OCI-LY1 (cell line): ENCODE measurements around the gene RRM2.
"Not testable (repeated sequence)": the region's sequence is repeated elsewhere in the genome, so short reads cannot be mapped to it uniquely, and the experiment has no call there.

Experiments used
- H2AFZ ChIP-seq: fragments of 200-600 bp; sonication (generic), shearing (Covaris generic); 2 replicates; pipeline ENCODE4 v1.6.0; 2014; ENCODE audit warnings: antibody characterized with exemption, mild to moderate bottlenecking, low read length
- H3F3A ChIP-seq: fragments of 200-600 bp; sonication (generic), shearing (Covaris generic); 2 replicates; pipeline ENCODE4 v1.6.0; 2014; ENCODE audit warnings: mild to moderate bottlenecking, antibody characterized with exemption, low read length, moderate library complexity; ENCODE audit not compliant: insufficient read depth
- H3K27ac ChIP-seq: fragments of 200-600 bp; sonication (generic); 2 replicates; pipeline ENCODE4 v1.5.1; 2014; ENCODE audit warnings: low read length, mixed run types, mild to moderate bottlenecking, low read depth; ENCODE audit not compliant: poor library complexity, severe bottlenecking
- H3K27me3 ChIP-seq: fragments of 200-600 bp; sonication (generic); 2 replicates; pipeline ENCODE4 v1.6.0; 2014; ENCODE audit warnings: antibody characterized with exemption, mild to moderate bottlenecking, low read length, moderate library complexity; ENCODE audit not compliant: insufficient read depth
- H3K36me3 ChIP-seq: fragments of 200-600 bp; sonication (generic); 2 replicates; pipeline ENCODE4 v1.6.1; 2014; ENCODE audit warnings: mild to moderate bottlenecking, antibody characterized with exemption, low read length, moderate library complexity, mixed read lengths; ENCODE audit not compliant: insufficient read depth
- H3K4me1 ChIP-seq: fragments of 200-600 bp; sonication (generic); 2 replicates; pipeline ENCODE4 v1.5.1; 2014; ENCODE audit warnings: mild to moderate bottlenecking, low read length, moderate library complexity; ENCODE audit not compliant: insufficient read depth, severe bottlenecking
- H3K4me2 ChIP-seq: fragments of 200-600 bp; sonication (generic), shearing (Covaris generic); 2 replicates; pipeline ENCODE4 v1.6.1; 2014; ENCODE audit warnings: low read length
- H3K4me3 ChIP-seq: fragments of 200-600 bp; sonication (generic); 2 replicates; pipeline ENCODE4 v1.5.1; 2014; ENCODE audit warnings: low read length, low read depth, mild to moderate bottlenecking, mixed read lengths; ENCODE audit not compliant: poor library complexity, severe bottlenecking
- H3K79me2 ChIP-seq: fragments of 200-600 bp; shearing (Covaris generic); 2 replicates; pipeline ENCODE4 v1.6.1; 2016; ENCODE audit warnings: mixed run types, low read length, mixed read lengths; ENCODE audit not compliant: insufficient read depth
- H3K9ac ChIP-seq: fragments of 200-600 bp; sonication (generic), shearing (Covaris generic); 2 replicates; pipeline ENCODE4 v1.6.1; 2014; ENCODE audit warnings: mild to moderate bottlenecking, low read length, mixed read lengths
- H3K9me2 ChIP-seq: fragments of 200-600 bp; sonication (generic), shearing (Covaris generic); 2 replicates; pipeline ENCODE4 v1.6.1; 2014; ENCODE audit warnings: low read depth, mild to moderate bottlenecking, low read length, mixed read lengths
- H3K9me3 ChIP-seq: fragments of 200-600 bp; shearing (Covaris generic); 2 replicates; pipeline ENCODE4 v1.6.1; 2014; ENCODE audit warnings: low read length, mixed read lengths
- H4K20me1 ChIP-seq: fragments of 200-600 bp; sonication (generic), shearing (Covaris generic); 2 replicates; pipeline ENCODE4 v1.6.0; 2016; ENCODE audit warnings: mild to moderate bottlenecking, low read length; ENCODE audit not compliant: insufficient read depth
- CTCF ChIP-seq: fragments of 200-600 bp; sonication (generic), shearing (Covaris generic); IDR thresholded peaks from 2 replicates; pipeline ENCODE4 v1.5.1; 2017; ENCODE audit warnings: mild to moderate bottlenecking, antibody characterized with exemption, low read length, moderate library complexity, mixed read lengths
- EZH2 ChIP-seq: fragments of 200-600 bp; sonication (generic), shearing (Covaris generic); IDR thresholded peaks from 2 replicates; pipeline ENCODE4 v1.8.0; 2017; ENCODE audit warnings: borderline replicate concordance, mixed run types, mild to moderate bottlenecking, antibody characterized with exemption, low read length, moderate library complexity, mixed read lengths

The RRM2 gene

GRCh38 chr2:10146366-10147005, 23.9 kb downstream of the RRM2 start:
- Histone ChIP-seq H2AFZ (no peak overlapping the region), H3K4me2 (no peak overlapping the region), H3K9ac (no peak overlapping the region), H3K79me2 (no peaks in the 10 kb centered on the region), H3K27me3 (no peaks in the 10 kb centered on the region), H3K4me3 (no peak overlapping the region), H3K4me1 (no peaks in the 10 kb centered on the region), H3F3A (no peaks in the 10 kb centered on the region), H3K27ac (no peak overlapping the region), H3K36me3 (peaks cover 24% of the 10 kb centered on the region), H4K20me1 (no peaks in the 10 kb centered on the region), H3K9me2 (no peaks in the 10 kb centered on the region), H3K9me3 (no peaks in the 10 kb centered on the region)
- TF ChIP-seq EZH2 (no peak), CTCF (no peak)

- not testable (repeated sequence) for H3F3A ChIP-seq, H3K9ac ChIP-seq, H4K20me1 ChIP-seq, H3K4me2 ChIP-seq, H3K9me2 ChIP-seq, H3K27ac ChIP-seq, H3K79me2 ChIP-seq, H2AFZ ChIP-seq, H3K4me3 ChIP-seq, H3K27me3 ChIP-seq, H3K4me1 ChIP-seq, H3K9me3 ChIP-seq
- peaks cover 20% of the 10 kb centered on the region for H3K36me3 ChIP-seq
Observed at GRCh38 chr2:10147050-10147660, 24.6 kb downstream of the RRM2 start.

DNA sequence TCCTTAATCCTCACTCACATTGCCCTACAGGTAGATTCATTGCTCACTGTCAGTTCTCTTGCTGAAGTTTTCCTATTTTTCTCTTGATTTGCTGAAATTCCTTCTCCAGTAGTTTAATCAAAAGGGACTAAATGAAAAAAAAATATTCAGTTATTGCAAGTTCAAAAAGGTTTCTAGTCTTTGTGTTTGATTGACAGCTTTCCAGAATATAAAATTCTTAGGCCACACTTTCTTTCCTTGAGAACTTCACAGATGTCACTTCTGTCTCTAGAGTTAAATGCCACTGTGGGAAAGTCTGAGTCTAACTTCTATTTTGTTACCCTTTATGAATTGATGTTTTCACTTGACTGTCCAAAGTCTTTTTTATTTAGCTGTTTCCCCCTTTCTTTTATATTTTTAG, 25.7 kb downstream of the RRM2 start:
- Histone ChIP-seq H3F3A (no peaks in the 10 kb centered on the region), H3K9me3 (no peaks in the 10 kb centered on the region), H2AFZ (no peak overlapping the region), H3K79me2 (no peaks in the 10 kb centered on the region), H4K20me1 (no peaks in the 10 kb centered on the region), H3K27me3 (no peaks in the 10 kb centered on the region), H3K4me3 (no peak overlapping the region), H3K4me2 (no peak overlapping the region), H3K36me3 (peaks cover 20% of the 10 kb centered on the region), H3K4me1 (no peaks in the 10 kb centered on the region), H3K27ac (no peak overlapping the region), H3K9me2 (no peaks in the 10 kb centered on the region), H3K9ac (no peak overlapping the region)
- TF ChIP-seq CTCF = no peak
- TF ChIP-seq EZH2 = no peak

DNA sequence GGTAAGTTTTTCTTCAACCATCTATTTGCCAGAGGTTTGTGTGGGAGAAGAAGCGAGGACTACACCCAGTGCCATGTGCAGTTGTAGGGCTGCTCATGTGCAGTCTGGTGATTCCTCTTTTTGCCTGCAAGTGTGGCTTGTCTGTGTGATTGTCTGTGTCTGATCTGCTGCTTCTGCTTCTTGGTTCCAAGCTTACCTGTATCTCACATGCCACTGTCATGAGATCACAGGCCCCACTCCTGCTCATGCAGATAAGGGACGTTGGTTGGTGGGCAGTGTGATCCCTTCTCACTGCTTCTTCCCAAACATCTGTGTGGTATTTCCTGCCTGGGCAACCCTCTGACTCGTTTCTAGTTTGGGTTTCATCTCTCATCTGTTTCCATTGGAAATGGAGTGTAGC, 27.1 kb downstream of the RRM2 start:
- no peak overlapping the region for H3K4me2 ChIP-seq
- H3K9me3 ChIP-seq = no peaks in the 10 kb centered on the region
- no peaks in the 10 kb centered on the region for H3K4me1 ChIP-seq
- H3K79me2 ChIP-seq = no peaks in the 10 kb centered on the region
- H3K36me3 ChIP-seq = peaks cover 20% of the 10 kb centered on the region
- no peaks in the 10 kb centered on the region for H4K20me1 ChIP-seq
- no peak for TF ChIP-seq EZH2
- H2AFZ ChIP-seq = no peak overlapping the region
- H3K4me3 ChIP-seq = no peak overlapping the region
- no peaks in the 10 kb centered on the region for H3K9me2 ChIP-seq
- H3K27me3 ChIP-seq = no peaks in the 10 kb centered on the region
- no peaks in the 10 kb centered on the region for H3F3A ChIP-seq
- no peak overlapping the region for H3K27ac ChIP-seq
- no peak overlapping the region for H3K9ac ChIP-seq
